AG09319 (cell line): Measurements from ENCODE around the gene RENBP.

Experiments
- DNase-seq: peaks from one replicate; pipeline ENCODE4 v3.0.0-alpha.2; 2010; ENCODE audit warnings: low read depth; ENCODE audit errors: extremely low read depth
- TF ChIP-seq, protein P1 (sequence below): IDR thresholded peaks from 2 replicates; pipeline ENCODE4 v1.5.1; 2011; ENCODE audit warnings: low read depth, mild to moderate bottlenecking, inconsistent platforms, low read length, moderate library complexity

The RENBP gene

DNA sequence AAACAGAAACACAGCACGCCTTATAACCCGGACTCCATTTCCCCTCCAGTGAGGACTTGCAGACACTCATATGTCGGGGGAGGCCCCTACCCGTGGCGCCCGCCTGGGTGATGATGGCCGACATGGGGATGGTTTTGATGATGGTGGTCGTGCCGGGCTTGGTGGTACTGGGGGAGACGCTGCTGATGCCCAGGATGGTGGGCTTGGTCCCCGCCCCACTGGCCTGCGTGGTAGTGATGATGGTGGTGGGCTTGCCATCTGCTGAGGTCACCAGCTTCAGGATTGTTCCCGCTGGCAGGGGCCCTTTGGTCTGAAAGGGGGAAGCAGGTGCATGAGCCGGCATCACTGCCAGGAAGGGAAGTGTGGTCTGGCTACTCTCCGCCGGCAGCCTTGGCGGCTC, 12.8 kb upstream of the RENBP start:
- no peak for DNase-seq
- TF ChIP-seq, protein P1, sequence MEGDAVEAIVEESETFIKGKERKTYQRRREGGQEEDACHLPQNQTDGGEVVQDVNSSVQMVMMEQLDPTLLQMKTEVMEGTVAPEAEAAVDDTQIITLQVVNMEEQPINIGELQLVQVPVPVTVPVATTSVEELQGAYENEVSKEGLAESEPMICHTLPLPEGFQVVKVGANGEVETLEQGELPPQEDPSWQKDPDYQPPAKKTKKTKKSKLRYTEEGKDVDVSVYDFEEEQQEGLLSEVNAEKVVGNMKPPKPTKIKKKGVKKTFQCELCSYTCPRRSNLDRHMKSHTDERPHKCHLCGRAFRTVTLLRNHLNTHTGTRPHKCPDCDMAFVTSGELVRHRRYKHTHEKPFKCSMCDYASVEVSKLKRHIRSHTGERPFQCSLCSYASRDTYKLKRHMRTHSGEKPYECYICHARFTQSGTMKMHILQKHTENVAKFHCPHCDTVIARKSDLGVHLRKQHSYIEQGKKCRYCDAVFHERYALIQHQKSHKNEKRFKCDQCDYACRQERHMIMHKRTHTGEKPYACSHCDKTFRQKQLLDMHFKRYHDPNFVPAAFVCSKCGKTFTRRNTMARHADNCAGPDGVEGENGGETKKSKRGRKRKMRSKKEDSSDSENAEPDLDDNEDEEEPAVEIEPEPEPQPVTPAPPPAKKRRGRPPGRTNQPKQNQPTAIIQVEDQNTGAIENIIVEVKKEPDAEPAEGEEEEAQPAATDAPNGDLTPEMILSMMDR, result no peak

DNA sequence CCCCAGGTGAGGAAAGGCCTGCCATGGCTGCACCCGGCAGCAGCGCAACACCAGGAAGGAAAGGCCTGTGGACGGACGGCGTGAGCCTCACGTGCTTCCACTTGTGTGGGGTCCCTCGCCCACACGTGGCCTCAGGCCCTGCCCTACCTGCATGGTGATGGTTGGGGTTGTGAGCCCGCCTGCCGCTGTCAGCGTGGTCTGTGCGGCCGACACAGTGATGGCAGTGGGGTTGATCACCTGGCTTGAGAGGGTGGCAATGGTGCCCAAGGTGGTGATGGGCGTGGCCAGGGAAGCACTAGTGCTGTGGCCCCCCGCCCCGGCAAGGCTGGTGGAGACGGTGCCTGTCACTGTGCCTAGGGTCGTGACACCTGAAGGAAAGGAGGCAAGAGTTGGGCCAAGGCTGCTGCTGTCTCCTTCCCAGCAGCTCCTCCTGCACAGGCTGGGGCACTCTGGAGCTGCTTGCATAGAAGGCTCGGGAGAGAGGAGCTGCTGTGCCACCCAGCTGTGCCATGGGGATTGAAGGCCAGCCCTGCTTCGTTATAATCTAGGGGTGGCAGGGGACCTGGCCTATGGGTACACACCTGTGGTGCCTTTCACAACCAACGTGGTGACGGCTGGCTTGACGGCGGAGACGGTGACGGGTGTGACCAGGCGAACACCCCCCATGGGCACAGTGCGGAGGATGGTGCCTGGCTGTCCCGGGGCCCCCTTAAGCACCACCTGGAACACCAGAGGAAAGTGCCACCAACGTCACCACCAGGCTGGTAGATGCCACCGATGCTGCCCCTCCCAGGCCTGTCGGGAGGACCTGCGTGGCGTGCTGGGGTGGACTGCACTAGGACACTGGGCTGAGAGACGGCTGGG, 11.8 kb upstream of the RENBP start:
- DNase-seq, result no peak
- TF ChIP-seq, protein P1, result no peak

DNA sequence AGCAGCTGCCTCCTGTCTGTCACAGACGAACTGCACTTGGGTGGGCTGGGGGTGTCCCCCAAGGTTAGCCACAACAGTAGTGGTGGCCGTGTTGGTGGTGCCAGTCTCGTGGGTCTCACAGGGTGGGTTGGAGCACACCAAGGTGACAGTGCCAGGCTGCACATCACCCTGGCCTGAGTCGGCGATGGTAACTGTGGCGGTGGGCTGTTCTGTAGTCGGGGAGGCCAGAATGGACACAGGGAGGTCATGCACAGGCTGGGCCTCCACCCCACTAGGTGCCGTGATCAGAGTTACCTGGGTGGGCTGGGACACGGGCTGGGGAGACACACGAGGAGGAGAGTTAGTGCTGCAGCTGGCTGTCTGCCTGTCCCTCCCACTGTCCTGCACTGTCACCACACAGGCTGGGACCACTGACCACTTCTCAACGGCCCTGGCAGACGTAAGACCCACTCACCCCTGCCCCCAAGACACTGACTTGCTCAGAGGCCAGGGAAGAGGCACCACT, 10.8 kb upstream of the RENBP start:
- no peak for DNase-seq
- TF ChIP-seq, protein P1, result no peak

DNA sequence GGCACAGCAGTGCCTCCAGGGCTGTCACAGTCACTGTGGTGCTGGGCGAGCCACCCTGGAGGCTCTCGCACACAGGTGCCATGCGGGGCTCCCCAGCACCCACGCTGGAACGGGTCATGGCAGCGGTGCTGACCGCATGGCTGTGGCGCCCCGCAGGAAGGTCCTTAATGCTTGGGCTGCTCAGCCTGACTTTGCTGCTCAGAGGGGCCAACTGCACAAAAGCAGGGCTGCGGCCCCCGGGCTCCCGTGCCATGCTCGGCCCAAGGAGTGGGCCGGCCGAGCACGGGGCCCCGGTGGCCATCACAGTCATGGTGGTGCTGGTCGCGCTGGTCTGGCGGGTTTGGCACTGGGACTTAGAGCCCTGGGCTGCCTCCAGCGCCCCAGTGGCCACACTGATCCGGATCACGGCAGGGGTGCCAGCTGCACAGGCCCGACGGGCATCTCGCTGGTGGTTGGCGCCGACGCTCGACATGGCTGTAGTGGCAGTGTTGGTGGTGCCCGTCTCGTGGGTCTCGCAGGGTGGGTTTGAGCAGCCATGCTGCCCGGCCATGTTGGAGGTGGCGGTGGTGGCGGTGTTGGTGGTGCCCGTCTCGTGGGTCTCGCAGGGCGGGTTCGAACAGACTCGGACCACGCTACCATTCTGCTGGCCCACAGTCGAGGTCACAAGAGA, 10.2 kb upstream of the RENBP start:
- TF ChIP-seq, protein P1, result no peak
- DNase-seq, result no peak

DNA sequence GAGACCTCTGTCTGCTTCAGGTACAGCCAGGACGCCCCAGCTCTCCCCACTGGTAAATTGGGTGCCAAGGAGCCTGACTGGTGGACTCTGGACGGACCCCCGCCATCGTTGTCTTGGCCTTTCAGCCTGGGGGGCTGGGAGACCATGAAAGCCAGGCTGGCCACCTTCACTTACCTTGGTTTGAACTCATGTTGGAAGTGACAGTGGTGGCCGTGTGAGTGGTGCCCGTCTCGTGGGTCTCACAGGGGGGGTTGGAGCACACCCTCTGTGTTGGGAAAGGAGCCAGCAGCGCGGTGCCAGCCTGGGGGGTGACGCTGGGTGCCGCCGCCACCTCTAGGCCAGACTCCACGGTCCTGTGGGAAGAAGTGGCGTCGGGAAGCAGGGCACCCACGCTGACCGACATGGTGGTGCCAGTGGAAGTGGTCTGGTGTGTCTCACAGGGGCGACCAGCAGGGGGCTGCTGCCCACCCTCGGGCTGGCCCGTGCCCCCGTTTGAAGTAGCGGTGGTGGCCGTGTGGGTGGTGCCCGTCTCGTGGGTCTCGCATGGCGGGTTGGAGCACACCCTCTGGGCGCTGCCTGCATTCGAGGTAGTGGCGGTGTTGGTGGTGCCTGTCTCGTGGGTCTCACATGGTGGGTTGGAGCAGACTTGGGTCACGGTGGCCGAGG, 9.6 kb upstream of the RENBP start:
- no peak for DNase-seq
- TF ChIP-seq, protein P1, result no peak

DNA sequence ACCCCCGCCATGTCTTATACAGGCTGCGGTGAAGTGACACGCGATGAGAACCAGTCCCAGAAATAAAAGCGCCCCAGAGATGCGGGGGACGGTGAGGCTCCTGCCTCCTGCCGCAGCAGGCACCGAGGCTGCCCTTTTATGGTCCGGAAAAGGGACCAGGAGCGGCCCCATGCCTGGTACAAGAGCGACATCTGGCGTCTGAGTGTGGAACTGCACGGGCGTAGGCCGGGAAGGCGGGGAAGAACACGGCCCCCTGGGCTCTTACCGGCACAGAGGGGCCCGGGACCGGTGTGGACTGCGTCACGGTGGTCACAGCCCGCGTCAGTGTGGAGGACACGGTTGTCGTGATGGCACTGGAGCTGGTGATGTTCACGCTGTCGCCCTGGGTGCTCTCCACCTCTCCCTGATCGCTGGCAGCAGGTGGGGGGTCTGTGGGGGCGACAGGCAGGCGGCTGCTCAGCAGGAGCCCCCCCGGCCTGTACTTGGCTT, 8.9 kb upstream of the RENBP start:
- TF ChIP-seq, protein P1, result peak; percentile 96
- DNase-seq, result no peak
